NOMO-1 treated with DMSO at 0.1 percent for 48 hours (cell line): ENCODE results near the gene MGST3.
"Not testable (repeated sequence)": the region's sequence is repeated elsewhere in the genome, so short reads cannot be mapped to it uniquely, and the experiment has no call there.

Experiments
- DNase-seq: peaks from one replicate; lab custom pipeline; 2025; ENCODE audit not compliant: unreplicated experiment; lab: John Stamatoyannopoulos, UW

MGST3 gene

DNA sequence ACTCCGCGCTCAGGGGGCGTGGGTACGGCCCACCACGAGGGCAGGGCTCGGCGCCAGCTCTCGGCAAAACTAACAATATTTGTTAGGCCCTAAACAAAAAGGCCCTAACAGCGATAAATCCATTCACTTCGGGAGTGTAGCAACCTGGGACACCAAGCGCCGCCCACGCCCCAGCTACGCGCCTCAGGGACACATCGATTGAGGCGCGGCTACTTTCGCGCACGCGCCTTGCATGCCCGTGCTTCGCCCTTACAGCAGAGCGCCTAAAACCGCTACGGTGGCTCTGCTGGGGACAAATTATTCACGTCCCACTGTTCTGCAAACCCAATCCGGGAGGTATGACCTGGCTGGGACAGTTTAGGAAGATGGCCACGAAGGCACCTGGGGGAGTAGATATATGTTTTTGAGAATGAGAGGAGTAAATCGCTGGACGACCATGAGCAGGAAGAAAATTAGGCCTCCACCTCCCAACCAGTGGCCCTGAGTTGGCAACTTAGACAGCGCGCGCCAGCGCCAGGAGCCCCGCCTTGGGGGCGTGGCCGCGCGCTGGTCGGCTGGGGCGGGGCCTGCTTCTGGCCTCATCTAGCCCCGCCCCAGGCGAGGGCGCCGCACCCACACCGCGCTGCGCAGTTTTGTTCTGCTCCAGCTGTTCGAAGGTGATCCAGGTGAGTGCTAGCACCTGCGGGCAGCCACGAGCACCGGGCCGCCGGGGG, at the start of gene MGST3:
Gene MGST3, plus strand, starts transcription at position 606 of the 713 bp plus-strand sequence. CDS start 18,614 bp downstream, outside the sequence.
- peak; percentile 89 for DNase-seq

DNA sequence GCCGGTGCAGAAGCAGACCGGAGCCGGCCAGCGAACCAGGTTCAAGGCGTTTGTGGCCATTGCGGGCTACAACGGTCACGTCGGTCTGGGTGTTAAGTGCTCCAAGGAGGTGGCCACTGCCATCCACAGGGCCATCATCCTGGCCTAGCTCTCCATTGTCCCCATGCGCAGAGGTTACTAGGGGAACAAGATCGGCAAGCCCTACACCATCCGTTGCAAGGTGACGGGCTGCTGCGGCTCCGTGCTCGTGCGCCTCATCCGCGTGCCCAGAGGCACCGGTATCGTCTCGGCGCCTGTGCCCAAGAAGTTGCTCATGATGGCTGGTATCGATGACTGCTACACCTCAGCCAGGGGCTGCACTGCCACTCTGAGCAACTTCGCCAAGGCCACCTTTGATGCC, 49.1 kb upstream of the MGST3 start:
- no peak for DNase-seq

DNA sequence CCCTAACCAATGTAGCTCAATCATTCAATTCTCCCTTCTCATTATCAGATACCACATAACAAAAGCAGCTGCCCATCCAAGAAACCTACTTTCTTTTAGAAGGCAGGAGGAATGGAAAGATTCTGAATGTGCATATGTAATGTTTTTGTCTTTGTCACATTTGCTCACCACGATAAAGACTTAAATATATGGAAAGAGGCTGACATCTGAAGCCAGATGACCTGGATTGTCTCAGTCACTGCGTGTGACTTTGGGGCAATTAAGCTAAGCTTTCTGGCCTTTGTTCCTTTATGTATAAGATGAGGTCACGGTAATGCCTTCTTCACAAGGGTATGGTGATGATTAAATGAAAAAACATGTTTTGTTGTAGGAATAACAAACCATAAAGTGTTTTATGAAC, 44.6 kb upstream of the MGST3 start:
- DNase-seq = no peak

DNA sequence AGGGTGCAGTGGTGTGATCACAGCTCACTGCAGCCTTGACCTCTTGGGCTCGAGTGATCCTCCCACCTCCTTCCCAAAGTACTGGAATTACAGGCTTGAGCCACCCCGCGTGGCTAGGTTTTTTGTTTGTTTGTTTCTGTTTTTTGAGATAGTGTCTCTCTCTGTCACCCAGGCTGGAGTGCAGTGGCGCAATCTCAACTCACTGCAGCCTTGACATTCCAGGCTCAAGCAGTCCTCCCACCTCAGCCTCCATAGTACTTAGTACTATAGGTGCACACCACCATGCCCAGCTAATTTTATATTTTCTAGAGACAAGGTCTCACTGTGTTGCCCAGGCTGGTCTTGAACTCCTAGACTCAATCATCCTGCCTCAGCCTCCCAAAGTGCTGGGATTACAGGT, 39.6 kb upstream of the MGST3 start:
- DNase-seq = not testable (repeated sequence)

DNA sequence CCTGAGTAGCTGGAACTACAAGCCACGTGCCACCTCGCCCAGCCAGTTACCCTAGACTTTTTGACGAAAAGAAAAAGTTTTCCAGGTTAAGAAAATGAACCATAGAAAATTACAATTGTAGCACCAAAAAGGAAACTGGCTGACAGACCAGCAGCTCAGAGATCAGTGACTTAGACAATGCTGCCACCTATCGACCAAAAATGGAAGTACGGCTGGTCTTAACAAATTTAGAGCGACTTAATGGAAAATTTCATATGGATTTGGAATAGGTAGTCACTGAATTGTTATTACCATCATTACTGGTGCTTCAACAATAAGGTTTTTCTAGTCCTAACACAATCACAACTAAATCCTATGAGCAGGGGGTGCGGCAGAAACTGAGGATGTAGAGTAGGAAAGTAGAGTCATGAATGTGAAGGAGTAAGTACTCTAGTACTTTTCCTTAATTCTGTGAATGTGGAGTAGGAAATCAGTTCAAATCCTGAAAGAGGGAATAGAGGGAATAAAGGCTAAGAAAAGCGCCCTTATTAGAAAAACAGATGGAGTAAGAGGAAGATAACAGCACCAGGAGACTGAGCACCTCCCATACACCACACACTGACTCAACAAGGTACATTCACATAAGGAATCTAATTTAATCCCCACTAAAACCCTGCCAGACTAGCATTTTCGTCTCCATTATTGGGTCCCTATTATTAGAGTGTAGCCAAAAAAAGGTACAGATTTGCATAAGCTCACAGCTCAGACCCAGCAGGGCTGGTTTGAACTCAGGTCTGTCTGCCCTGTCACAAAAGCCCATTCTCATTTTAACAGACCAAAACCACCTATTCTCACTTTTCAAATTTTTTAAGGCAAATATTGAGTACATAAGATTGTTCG, 37.9 kb upstream of the MGST3 start:
- DNase-seq = peak; percentile 57

DNA sequence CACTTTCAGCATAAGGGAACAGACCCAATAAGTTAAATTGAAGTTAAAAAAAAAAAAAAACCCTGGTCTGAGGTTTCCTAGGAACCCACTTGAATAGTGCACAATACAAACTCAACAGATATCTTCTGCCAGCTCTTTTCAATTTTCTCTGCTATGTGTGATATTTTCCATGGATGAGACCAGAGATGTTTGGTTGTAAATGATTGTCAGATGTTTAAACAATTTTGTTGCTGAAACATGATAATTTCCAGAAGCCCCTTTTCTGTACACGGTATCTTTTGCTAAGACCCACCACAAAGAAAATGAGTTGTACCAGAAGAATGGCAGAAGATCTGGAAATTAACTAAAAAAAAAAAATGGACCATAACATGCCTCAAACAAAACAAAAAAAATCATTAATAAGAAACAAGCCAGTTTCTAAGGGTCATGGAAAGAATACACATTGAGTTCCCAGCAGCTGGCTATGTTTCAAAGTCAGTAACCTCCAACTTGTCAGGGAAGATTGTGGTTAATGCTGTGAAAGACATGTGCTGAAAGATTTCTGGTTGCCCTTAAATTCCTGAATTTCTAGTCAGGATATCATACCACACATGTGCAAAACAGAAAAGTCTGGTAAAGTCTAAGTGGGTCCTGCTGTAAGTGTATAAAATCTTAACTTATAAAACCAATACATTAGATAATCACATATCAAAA, 35.6 kb upstream of the MGST3 start:
- no peak for DNase-seq

DNA sequence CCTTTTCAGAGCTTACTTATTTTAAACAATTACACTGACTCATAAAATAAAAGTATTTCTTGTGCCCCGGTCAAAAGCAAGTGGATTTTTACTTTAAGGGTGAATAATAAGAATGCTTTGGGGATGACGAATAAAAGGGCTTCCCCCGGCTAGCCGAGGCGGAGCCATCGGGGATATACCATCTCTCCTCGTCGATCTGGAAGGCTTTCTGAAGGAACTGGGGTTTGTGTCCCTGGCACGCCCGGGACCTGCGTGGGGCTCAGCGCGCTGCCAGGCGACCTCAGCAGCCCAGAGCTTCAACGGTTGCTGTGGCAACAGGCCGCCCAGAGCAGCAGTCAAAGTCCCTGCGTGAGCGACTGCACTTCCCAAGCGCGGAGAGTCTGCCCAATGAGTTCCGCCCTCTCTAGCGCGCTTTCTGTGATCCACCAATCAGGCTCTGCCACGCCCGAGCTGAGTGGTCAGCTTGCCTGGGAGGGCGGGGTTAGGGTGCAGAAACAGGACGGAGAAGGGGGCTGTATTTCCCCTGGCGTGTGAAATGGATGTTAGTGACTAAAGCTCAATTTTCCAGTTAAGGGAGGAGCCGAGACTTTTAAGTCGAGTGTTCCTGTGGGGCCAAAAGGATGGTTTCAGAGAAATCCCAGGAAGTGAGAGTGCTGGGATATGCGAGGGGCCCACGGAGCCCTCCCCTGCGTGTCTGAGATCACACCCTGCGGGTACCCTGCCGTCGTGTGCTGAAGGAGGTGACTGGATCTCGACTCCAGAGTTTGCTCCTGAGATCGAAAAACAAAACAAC, 33.0 kb upstream of the MGST3 start:
- DNase-seq = peak; percentile 94

DNA sequence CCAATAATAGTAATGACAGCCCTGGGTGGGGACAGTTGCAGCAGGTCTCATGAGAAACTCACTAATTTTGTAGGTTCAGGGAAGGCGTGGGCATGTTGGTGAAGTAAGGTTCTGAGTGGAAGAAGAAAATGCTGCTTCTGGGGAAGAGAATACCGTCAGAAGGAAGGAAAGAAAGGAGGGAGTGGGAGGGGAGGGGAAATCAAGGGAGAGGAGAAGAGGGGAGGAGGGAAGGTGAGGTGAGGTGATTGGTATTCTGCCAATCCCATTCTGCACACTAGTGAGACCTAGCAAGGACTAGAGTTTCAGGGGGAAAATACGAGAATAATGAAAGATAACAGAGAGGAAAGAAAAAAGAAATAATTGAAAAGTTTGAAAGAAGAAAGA, 32.4 kb upstream of the MGST3 start:
- no peak for DNase-seq

DNA sequence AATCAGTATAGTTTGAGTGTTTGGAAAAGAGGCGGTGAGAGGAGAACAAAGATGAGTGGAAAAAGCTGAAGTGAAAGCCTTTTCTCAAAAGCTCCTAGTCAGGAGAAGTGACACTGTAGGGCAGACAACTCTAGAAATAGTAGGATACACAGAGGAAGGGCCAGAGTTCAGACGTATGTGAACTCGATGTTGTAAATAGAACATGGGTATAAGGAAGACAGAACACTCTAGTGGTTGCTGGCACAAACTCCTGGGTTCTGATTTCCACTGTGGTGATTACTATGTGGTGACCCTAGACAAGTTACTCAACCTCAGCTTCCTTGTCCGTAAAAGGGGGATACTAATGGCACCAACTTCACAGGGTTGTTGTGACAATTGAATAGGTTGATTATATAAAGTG, 30.2 kb upstream of the MGST3 start:
- peak; percentile 54 for DNase-seq

DNA sequence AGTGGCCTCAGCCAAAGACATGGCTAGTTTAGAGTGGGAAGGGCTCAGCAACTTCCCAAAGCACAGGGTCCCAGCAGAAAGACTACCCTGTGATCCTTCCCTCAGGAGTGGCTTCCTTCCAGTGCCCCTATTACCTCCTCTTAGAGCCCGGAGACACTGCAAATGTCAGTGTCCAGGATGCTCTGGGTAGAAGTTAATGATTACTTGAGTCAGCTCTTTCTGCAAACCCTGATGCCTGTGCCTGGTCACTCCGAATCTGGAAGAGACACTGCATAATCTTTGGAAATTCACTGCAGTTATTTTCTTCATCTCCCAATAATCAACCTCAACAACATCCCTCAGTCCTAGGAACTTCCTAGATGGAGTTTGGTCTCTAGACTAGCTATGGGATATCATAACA, 27.2 kb upstream of the MGST3 start:
- no peak for DNase-seq

DNA sequence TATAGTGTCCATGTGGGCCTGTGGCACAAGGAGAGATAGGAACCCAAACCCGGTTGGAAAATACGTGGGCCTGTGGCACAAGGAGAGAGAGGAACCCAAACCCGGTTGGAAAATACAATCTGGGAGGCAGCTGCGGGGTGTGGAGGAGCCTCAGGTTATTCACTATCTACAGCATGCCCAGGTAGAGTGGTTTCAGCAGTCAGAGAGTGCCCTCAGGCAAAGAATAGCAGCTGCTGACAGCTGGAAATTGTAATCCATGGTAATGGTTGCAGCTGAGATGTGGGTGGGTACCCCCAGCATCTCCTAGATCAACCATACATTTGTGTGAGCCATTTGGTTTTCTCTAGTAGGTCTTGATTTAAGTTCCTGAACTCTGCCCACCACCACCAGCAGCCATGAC, 25.8 kb upstream of the MGST3 start:
- no peak for DNase-seq

DNA sequence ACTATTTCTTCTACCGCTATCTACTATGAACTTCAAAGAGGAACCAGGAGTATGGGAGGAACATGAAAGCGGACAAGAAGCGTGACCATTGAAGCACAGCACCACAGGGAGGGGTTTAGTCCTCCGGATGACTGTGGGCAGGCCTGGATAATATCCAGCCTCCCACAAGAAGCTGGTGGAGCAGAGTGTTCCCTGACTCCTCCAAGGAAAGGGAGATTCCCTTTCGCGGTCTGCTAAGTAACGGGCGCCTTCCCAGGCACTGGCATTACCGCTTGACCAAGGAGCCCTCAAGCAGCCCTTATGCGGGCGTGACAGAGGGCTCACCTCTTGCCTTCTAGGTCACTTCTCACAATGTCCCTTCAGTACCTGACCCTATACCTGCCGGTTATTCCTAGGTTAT, 24.4 kb upstream of the MGST3 start:
- DNase-seq = not testable (repeated sequence)

DNA sequence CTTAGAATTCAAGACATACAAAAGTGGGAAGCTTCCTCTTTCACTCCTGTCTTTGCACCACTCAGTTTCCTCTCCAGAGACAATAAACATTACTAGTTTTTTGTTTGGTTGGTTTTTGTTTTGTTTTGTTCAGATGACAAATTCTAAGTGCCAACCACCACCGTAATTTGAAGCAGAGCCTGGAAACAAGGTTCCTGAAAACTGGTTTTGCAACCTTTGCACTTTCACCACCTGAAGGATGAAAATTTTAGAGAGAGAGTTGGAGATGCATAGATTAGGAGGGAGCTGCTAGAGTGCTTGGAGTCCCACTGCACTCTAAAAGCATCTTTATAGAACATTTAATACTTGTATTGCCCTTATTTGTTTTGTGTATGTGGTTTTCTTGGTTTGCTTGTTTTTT, 20.2 kb upstream of the MGST3 start:
- peak; percentile 34 for DNase-seq

DNA sequence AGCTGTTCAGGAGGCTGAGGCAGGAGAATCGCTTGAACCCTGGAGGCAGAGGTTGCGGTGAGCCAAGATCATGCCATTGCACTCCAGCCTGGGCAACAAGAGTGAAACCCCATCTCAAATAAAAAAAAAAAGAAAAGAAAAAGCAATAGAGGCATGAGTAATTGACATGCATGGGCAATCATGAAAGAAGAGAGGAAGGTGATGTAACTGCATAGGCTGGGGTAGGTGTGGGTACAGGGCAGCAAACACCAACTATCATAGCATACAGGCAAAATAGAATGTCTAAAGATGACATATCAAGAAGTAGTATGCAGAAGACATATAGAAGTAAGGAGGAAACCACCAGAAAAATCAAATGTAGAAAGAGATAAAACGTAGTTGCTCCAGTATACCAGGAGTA, 19.0 kb upstream of the MGST3 start:
- DNase-seq = no peak

DNA sequence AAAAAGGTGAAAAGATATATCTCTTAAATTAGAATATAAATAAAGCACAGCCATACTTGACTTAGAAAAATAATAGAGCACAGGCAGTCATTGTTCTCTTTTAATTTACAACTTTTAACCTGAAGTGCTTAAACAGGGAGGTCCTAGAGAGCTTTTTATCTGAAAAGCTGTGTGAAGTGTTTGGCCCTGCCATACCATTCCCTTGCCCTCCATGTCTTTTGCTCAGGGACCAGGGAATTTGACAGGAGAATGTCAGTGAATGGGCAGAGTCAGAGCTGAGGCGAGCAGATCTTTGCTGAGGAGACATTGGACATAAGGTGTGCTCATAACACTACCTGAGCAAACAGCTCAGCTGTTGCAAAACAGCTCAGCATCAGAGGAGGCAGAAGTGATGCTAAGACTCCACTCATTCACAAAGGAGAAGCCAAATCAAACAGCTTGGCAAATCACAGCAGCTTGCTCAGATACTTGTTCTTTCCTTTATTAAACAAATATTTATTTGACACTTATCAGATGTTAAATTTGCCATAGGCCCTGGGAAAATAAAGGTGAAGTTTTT, 14.9 kb upstream of the MGST3 start:
- no peak for DNase-seq

DNA sequence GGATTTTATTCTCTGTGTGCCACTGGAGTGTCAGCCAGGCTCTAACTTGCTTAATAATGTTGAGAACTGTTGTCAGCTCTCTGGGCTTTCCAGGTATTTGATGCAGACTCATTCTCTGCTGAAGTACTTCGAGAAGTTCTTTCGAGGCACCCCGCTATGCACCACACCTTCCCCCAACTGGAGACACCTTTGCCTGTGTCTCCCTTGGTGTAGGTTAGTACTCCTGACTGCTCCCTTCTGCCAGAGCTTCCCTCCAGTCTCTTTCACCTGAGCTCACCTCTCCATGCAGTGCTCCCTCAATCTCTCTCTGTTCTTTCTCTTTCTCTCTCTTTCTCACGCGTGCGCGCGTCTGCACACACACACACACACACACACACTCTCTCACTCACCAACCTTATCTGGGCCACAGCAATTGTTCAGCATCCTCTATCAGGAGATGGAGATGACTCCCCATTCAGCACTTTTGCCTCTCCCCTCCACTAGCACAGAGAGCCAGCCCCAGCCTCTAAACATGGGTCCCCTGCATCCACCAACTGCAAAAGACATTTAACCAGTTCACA, 14.0 kb upstream of the MGST3 start:
- no peak for DNase-seq

DNA sequence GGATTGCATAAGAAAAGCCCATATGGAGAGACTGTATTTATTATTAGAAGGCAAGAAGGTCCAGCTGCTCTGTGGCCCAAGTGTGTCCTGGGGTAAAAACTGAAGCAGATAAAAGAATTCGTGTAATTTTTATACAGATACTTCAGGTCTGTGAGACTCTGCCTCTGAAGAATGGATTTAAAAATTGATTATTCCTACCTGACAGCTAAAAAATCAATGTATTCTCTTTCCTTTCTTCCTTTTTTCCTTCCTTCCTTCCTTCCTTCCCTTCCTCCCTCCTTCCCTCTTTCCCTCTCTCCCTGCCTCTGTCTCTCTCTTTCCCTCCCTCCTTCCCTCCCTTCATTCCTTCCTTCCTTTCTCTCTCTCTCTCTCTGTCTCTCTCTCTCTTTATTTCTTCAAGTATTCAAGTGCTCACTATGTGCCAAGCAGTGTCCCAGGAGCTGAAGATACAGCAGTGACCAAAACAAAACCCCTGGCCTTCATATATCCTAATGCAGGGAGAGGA, 11.3 kb upstream of the MGST3 start:
- no peak for DNase-seq

DNA sequence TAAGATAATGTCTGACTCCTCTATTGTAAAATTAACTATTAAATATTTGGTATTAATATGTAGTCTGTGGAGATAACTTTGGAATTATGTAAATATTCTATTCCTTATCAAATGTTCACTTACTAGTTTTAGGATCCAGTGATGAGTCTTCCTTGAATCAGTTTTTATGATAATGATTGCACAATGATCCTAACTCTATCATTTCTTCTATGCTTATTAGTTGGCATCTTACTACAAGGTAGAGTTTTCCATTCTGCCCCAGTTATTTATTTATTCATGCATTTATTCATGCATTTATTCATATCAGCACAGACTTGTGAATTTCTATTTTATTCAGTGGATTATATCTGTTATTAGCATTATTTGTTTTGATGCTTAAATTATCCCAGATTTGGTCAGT, 7.4 kb upstream of the MGST3 start:
- no peak for DNase-seq

DNA sequence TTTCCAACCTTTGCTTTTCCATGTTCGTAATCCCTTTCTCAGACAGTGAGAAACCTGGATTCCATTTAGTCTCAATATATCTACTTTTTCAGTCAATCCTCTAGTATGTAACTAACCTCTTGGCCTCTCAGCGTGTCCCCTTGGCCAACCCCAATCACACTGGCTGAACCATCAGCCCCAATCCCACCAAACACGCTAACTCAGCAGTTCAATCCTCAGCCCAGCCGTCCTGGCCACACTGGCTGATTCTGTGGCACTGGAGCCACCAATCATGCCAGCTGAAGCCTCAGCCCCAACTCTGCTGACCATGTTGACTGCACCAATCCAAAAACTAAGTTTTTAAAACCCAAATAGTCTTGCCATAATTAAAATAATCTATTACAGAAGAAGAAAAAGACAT, 6.6 kb upstream of the MGST3 start:
- no peak for DNase-seq

DNA sequence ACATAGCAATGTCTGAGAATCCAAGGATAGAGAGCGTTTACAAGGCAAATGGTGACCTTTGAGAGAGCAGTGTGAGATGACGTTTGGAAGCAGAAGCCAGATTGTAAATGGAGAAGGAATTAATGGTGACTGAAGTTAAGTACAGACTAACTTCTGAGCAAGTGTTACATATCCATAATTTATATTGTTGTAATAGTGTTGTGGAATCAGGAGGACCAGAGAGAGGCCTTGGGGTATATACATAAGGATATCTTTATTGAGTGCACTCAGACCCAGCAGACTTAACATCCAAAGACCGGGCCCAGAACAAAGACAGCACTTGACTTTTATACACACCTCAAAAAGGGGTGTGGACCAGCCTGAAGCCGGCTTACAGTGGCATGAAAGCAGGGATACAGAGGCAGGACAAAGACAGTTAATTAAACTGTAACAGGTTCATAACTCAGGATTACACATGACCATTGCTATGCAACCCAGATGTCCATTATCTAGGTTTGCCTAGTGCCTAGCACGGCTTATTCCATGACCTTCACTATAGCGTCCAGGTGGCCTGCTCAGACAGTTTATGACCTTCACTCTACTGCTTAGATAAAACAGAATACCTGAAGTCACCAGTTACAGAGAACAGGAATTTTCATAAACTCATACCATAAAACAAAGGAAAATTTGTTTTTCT, 2.7 kb upstream of the MGST3 start:
- DNase-seq = no peak
